ENCODE data around the gene LITAF.

The LITAF gene

DNA sequence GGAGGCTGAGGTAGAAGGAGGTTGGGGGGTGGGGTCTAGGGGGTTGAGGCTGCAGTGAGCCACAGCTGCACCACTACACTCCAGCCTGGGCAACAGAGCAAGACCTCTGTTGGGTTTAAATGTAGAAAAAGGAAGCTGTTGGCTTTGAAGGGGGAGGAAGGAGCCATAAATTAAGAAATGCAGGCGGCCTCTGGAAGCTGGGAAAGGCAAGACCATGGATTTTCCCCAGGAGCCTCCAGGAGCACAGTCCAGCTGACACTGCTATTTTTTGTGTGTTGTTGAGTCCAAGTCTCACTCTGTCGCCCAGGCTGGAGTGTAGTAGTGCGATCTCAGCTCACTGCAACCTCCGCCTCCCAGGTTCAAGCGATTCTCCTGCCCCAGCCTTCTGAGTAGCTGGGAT lies 15.9 kb downstream of the LITAF start (continued):
- TF ChIP-seq, protein P1, sequence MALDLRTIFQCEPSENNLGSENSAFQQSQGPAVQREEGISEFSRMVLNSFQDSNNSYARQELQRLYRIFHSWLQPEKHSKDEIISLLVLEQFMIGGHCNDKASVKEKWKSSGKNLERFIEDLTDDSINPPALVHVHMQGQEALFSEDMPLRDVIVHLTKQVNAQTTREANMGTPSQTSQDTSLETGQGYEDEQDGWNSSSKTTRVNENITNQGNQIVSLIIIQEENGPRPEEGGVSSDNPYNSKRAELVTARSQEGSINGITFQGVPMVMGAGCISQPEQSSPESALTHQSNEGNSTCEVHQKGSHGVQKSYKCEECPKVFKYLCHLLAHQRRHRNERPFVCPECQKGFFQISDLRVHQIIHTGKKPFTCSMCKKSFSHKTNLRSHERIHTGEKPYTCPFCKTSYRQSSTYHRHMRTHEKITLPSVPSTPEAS (tag by site-specific recombination; IDR thresholded peaks at IDR 0.05) = no peak
- TF ChIP-seq SP3 (tag by site-specific recombination; IDR thresholded peaks at IDR 0.05) = no peak

DNA sequence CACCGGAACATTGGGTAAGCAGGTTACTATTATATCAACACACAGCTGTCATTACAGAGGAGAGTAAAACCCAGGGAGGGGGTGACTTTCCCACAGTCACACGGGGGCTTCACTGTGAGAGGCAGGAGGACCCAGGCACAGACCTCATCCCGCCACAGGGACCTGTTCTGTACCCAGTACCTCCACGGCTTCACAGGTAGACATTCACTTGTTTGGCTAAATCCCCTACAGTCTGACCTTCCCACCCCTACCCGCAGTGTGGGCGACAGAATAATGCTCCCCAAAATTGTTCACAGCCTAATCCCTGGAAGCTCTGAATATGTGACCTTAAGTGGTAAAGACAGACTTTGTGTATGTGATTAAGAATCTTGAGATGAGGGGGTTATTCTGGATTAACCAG lies 16.5 kb downstream of the LITAF start:
- CTCF ChIA-PET = no interaction called here
- H3K27ac ChIP-seq (ENCODE audit: extremely low read depth, low read depth, low read length) = no peak overlapping the region

DNA sequence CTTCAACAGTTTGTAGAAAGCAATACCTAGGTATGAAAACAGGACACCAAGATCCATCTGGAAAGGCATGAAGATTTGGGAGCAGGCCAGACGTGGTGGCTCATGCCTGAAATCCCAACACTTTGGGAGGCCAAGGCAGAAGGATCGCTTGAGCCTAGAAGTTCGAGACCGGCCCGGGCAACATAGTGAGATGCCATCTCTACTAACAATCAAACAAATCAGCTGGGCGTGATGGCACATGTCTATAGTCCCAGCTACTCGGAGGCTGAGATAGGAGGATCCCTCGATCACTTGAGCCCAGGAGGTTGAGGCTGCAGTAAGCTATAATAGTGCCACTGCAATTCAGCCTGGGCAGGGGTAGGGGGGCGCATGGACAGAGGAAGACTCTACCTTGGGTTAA lies 20.3 kb downstream of the LITAF start:
- ChIA-PET POLR2A (no interaction called here), CTCF (no interaction called here)
- Histone ChIP-seq H3K36me3 (ENCODE audit: control insufficient read depth in 2 of 2, insufficient read depth in 1 of 2, low read length in 2 of 2) (peaks cover 0 to 6% of the 10 kb centered on the region in 2 experiments; a peak in 2 of 3 replicates), H3K9me3 (ENCODE audit: control insufficient read depth, insufficient read depth, low read depth, low read length) (no peaks in the 10 kb centered on the region), H3K27ac (ENCODE audit: extremely low read depth, low read depth, low read length) (no peak overlapping the region), H3K4me1 (ENCODE audit: control insufficient read depth, insufficient read depth, low read length) (no peaks in the 10 kb centered on the region), H3K4me3 (ENCODE audit: low read depth, low read length) (no peak overlapping the region)
- TF ChIP-seq WT1 (tag by site-specific recombination; IDR thresholded peaks at IDR 0.05) = no peak
- TF ChIP-seq, protein P2, sequence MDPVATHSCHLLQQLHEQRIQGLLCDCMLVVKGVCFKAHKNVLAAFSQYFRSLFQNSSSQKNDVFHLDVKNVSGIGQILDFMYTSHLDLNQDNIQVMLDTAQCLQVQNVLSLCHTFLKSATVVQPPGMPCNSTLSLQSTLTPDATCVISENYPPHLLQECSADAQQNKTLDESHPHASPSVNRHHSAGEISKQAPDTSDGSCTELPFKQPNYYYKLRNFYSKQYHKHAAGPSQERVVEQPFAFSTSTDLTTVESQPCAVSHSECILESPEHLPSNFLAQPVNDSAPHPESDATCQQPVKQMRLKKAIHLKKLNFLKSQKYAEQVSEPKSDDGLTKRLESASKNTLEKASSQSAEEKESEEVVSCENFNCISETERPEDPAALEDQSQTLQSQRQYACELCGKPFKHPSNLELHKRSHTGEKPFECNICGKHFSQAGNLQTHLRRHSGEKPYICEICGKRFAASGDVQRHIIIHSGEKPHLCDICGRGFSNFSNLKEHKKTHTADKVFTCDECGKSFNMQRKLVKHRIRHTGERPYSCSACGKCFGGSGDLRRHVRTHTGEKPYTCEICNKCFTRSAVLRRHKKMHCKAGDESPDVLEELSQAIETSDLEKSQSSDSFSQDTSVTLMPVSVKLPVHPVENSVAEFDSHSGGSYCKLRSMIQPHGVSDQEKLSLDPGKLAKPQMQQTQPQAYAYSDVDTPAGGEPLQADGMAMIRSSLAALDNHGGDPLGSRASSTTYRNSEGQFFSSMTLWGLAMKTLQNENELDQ (tag by site-specific recombination; IDR thresholded peaks at IDR 0.05; ENCODE audit: low read depth) = no peak
- no peak for TF ChIP-seq RBAK (tag by site-specific recombination; IDR thresholded peaks at IDR 0.05)
- no peak for TF ChIP-seq MYNN (tag by site-specific recombination; IDR thresholded peaks at IDR 0.05; ENCODE audit: borderline replicate concordance)
- TF ChIP-seq, protein P3, sequence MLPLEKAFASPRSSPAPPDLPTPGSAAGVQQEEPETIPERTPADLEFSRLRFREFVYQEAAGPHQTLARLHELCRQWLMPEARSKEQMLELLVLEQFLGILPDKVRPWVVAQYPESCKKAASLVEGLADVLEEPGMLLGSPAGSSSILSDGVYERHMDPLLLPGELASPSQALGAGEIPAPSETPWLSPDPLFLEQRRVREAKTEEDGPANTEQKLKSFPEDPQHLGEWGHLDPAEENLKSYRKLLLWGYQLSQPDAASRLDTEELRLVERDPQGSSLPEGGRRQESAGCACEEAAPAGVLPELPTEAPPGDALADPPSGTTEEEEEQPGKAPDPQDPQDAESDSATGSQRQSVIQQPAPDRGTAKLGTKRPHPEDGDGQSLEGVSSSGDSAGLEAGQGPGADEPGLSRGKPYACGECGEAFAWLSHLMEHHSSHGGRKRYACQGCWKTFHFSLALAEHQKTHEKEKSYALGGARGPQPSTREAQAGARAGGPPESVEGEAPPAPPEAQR (tag by site-specific recombination; IDR thresholded peaks at IDR 0.05) = no peak
- TF ChIP-seq ZFP37 (tag by site-specific recombination; IDR thresholded peaks at IDR 0.05) = no peak
- no peak for TF ChIP-seq ZNF292 (tag by site-specific recombination; IDR thresholded peaks at IDR 0.05; ENCODE audit: borderline replicate concordance, low read depth)
- TF ChIP-seq PRDM1 (tag by site-specific recombination; IDR thresholded peaks at IDR 0.05) = no peak
- no peak for TF ChIP-seq YY2 (tag by site-specific recombination; IDR thresholded peaks at IDR 0.05)
- TF ChIP-seq ZNF19 (tag by site-specific recombination; IDR thresholded peaks at IDR 0.05; ENCODE audit: low read depth) = no peak
- no peak for TF ChIP-seq ZNF670 (tag by site-specific recombination; IDR thresholded peaks at IDR 0.05; ENCODE audit: low read depth)
- TF ChIP-seq ZNF239 (tag by site-specific recombination; IDR thresholded peaks at IDR 0.05) = no peak
- no peak for TF ChIP-seq KLF10 (tag by site-specific recombination; IDR thresholded peaks at IDR 0.05)

More for the DNA sequence above, 16.5 kb downstream of the LITAF start:
- TF ChIP-seq ZNF10 (tag by site-specific recombination; IDR thresholded peaks at IDR 0.05) = no peak
- no peak for TF ChIP-seq ZNF544 (tag by site-specific recombination; IDR thresholded peaks at IDR 0.05)
- no peak for TF ChIP-seq ZNF560 (tag by site-specific recombination; IDR thresholded peaks at IDR 0.05; ENCODE audit: borderline replicate concordance)
- TF ChIP-seq, protein P1 (tag by site-specific recombination; IDR thresholded peaks at IDR 0.05) = no peak
- TF ChIP-seq, protein P4, sequence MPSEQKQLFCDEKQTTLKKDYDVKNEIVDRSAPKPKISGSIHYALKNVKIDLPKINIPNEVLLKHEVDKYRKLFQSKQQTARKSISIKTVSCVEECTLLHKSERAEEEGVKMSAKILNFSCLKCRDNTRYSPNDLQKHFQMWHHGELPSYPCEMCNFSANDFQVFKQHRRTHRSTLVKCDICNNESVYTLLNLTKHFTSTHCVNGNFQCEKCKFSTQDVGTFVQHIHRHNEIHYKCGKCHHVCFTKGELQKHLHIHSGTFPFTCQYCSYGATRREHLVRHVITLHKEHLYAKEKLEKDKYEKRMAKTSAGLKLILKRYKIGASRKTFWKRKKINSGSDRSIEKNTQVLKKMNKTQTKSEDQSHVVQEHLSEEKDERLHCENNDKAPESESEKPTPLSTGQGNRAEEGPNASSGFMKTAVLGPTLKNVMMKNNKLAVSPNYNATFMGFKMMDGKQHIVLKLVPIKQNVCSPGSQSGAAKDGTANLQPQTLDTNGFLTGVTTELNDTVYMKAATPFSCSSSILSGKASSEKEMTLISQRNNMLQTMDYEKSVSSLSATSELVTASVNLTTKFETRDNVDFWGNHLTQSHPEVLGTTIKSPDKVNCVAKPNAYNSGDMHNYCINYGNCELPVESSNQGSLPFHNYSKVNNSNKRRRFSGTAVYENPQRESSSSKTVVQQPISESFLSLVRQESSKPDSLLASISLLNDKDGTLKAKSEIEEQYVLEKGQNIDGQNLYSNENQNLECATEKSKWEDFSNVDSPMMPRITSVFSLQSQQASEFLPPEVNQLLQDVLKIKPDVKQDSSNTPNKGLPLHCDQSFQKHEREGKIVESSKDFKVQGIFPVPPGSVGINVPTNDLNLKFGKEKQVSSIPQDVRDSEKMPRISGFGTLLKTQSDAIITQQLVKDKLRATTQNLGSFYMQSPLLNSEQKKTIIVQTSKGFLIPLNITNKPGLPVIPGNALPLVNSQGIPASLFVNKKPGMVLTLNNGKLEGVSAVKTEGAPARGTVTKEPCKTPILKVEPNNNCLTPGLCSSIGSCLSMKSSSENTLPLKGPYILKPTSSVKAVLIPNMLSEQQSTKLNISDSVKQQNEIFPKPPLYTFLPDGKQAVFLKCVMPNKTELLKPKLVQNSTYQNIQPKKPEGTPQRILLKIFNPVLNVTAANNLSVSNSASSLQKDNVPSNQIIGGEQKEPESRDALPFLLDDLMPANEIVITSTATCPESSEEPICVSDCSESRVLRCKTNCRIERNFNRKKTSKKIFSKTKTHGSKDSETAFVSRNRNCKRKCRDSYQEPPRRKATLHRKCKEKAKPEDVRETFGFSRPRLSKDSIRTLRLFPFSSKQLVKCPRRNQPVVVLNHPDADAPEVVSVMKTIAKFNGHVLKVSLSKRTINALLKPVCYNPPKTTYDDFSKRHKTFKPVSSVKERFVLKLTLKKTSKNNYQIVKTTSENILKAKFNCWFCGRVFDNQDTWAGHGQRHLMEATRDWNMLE (tag by site-specific recombination; conservative IDR thresholded peaks at IDR 0.05; ENCODE audit: low read depth) = no peak
- TF ChIP-seq SCRT2 (tag by site-specific recombination; IDR thresholded peaks at IDR 0.05) = no peak
- no peak for TF ChIP-seq ZXDB (tag by site-specific recombination; IDR thresholded peaks at IDR 0.05)
- TF ChIP-seq ZNF175 (tag by site-specific recombination; IDR thresholded peaks at IDR 0.05) = no peak
- no peak for TF ChIP-seq ZNF768 (tag by site-specific recombination; IDR thresholded peaks at IDR 0.05)
- no peak for TF ChIP-seq ZNF311 (tag by site-specific recombination; IDR thresholded peaks at IDR 0.05; ENCODE audit: borderline replicate concordance)
- no peak for TF ChIP-seq ZNF266 (tag by site-specific recombination; IDR thresholded peaks at IDR 0.05; ENCODE audit: low read depth)
- no peak for TF ChIP-seq ZBTB21 (tag by site-specific recombination; IDR thresholded peaks at IDR 0.05)
- no peak for TF ChIP-seq ZNF248 (tag by site-specific recombination; IDR thresholded peaks at IDR 0.05)
- TF ChIP-seq RBAK (tag by site-specific recombination; IDR thresholded peaks at IDR 0.05) = no peak
- Histone ChIP-seq H3K36me3 (ENCODE audit: control insufficient read depth in 2 of 2, insufficient read depth in 1 of 2, low read length in 2 of 2) (peaks cover 0 to 6% of the 10 kb centered on the region in 2 experiments; a peak in 1 of 3 replicates), H3K4me1 (ENCODE audit: control insufficient read depth, insufficient read depth, low read length) (no peaks in the 10 kb centered on the region), H3K9me3 (ENCODE audit: control insufficient read depth, insufficient read depth, low read depth, low read length) (no peaks in the 10 kb centered on the region), H3K4me3 (ENCODE audit: low read depth, low read length) (no peak overlapping the region)
- POLR2A ChIA-PET = no interaction called here
